NT2/D1 (cell line): Measurements from ENCODE around the gene DCUN1D2.

Experiments
- SUZ12 ChIP-seq: IDR thresholded peaks from 2 replicates; pipeline ENCODE4 v1.6.1; 2011; ENCODE audit not compliant: insufficient read length, insufficient read depth; ENCODE audit errors: extremely low read depth
- YY1 ChIP-seq: IDR thresholded peaks from 2 replicates; pipeline ENCODE4 v1.6.1; 2011; ENCODE audit not compliant: insufficient read length, insufficient read depth

DNA sequence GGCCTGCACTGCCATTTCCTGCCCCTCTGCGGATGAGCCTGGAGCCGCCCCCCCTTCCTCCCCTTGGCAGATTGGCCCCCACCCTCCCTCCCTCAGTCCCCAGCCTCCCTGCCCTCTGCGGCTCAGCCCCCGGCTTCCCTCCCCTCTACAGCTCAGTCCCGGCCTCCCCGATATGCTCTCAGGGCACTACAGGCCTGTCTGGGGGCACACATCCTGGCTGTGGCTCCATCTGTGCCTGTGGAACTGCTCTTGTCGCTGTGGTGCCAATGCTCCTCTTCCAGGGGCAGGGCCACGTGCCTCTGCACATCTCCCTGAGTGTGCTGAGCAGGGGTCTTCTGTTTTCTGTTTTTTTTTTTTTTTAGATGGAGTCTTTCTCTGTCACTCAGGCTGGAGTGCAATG, 76.2 kb downstream of the DCUN1D2 start:
- no peak for TF ChIP-seq YY1
- TF ChIP-seq SUZ12, result no peak
